BJ (cell line): Measurements from ENCODE around the gene FAIM. TPM values are rescaled to one million over a fixed set of nuclear protein-coding genes. Genes with fewer than 3 reads are reported as not detected.

Experiments
- CTCF ChIA-PET: fragments of 350-600 bp; formaldehyde crosslinking; extraction: SDS; loops from one replicate; lab custom pipeline; 2021; ENCODE audit warnings: antibody characterized with exemption, inconsistent platforms; lab: Yijun Ruan, JAX
- POLR2A ChIA-PET: fragments of 300-600 bp; sonication (Branson Sonifier 250); formaldehyde crosslinking; extraction: SDS; loops from one replicate; lab custom pipeline; 2021; ENCODE audit warnings: antibody characterized with exemption; lab: Charles Lee
- DNase-seq: peaks from one replicate; pipeline ENCODE4 v3.0.0-alpha.2; 2011; ENCODE audit warnings: low read depth
- H3K27me3 ChIP-seq: 2 replicates; pipeline ENCODE4 v1.6.0; 2011; ENCODE audit warnings: low read length; ENCODE audit not compliant: control insufficient read depth, insufficient read depth
- H3K36me3 ChIP-seq: 2 replicates; pipeline ENCODE4 v1.5.1; 2011; ENCODE audit warnings: low read length; ENCODE audit not compliant: control insufficient read depth, insufficient read depth
- H3K4me3 ChIP-seq: 2 replicates; pipeline ENCODE4 v1.5.1; 2011; ENCODE audit warnings: low read depth, mild to moderate bottlenecking, control low read depth, low read length
- polyA plus RNA-seq: library from polyadenylated mRNA; depleted of rRNA; stranded (reverse); fragments of >200 nt; gene quantifications from 2 replicates; pipeline ENCODE4 v1.2.3, GENCODE V29; 2011
- TF ChIP-seq, protein P1 (sequence below): IDR thresholded peaks from 2 replicates; pipeline ENCODE4 v1.5.1; 2011; ENCODE audit warnings: low read depth, mild to moderate bottlenecking, control low read depth, inconsistent platforms, low read length, moderate library complexity; ENCODE audit not compliant: insufficient read depth

The FAIM gene
- polyA plus RNA-seq, 1 experiment = 2.4 TPM

GRCh38 chr3:138609898-138610266 is 1.3 kb downstream of the FAIM start:
- POLR2A ChIA-PET = no interaction called here
- TF ChIP-seq, protein P1, sequence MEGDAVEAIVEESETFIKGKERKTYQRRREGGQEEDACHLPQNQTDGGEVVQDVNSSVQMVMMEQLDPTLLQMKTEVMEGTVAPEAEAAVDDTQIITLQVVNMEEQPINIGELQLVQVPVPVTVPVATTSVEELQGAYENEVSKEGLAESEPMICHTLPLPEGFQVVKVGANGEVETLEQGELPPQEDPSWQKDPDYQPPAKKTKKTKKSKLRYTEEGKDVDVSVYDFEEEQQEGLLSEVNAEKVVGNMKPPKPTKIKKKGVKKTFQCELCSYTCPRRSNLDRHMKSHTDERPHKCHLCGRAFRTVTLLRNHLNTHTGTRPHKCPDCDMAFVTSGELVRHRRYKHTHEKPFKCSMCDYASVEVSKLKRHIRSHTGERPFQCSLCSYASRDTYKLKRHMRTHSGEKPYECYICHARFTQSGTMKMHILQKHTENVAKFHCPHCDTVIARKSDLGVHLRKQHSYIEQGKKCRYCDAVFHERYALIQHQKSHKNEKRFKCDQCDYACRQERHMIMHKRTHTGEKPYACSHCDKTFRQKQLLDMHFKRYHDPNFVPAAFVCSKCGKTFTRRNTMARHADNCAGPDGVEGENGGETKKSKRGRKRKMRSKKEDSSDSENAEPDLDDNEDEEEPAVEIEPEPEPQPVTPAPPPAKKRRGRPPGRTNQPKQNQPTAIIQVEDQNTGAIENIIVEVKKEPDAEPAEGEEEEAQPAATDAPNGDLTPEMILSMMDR = no peak
- DNase-seq = no peak
- CTCF ChIA-PET = interaction anchor here (0.8 to 2.5 kb wide), 3 partner anchors 15 to 313 kb away, joined by 3 to 8 read pairs (median 6); partner anchors contain the start of gene CEP70
- Histone ChIP-seq H3K4me3 (peak overlapping the region; percentile 51), H3K36me3 (no peaks in the 10 kb centered on the region), H3K27me3 (no peaks in the 10 kb centered on the region)

DNA sequence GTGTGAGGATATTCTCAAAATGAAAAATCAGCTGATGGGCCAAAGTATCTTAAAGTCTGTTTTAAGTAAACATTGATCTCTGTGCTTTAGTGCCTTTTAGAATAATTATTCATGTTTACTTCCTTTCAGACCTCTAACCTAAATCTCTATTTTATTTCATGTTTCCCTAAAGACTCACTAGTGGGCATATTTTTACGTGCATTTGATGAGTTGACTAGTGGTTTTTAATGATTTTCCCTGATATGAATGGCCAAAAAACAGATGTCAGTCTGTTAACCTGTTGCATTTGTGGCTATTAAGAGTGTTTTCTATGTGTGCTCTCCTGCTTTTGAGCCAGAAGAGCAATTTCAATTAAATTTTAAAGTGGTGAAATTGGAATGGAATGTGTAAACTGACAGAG is 6.9 kb downstream of the FAIM start:
- TF ChIP-seq, protein P1 = no peak
- ChIA-PET POLR2A (no interaction called here), CTCF (interaction anchor here (1.2 kb wide), 2 partner anchors 21 to 307 kb away, joined by 3 to 5 read pairs; partner anchors contain the start of gene CEP70)
- no peaks in the 10 kb centered on the region for H3K27me3 ChIP-seq
- no peak for DNase-seq
- no peak overlapping the region for H3K4me3 ChIP-seq
- no peaks in the 10 kb centered on the region for H3K36me3 ChIP-seq

- no peak for DNase-seq
- POLR2A ChIA-PET = no interaction called here
- CTCF ChIA-PET = no interaction called here
- Histone ChIP-seq H3K36me3 (no peaks in the 10 kb centered on the region; the same call in 1 of the 2 replicates), H3K4me3 (no peak overlapping the region), H3K27me3 (no peaks in the 10 kb centered on the region)
- TF ChIP-seq, protein P1 = no peak
Observed at GRCh38 chr3:138620431-138620830, 11.9 kb downstream of the FAIM start.

DNA sequence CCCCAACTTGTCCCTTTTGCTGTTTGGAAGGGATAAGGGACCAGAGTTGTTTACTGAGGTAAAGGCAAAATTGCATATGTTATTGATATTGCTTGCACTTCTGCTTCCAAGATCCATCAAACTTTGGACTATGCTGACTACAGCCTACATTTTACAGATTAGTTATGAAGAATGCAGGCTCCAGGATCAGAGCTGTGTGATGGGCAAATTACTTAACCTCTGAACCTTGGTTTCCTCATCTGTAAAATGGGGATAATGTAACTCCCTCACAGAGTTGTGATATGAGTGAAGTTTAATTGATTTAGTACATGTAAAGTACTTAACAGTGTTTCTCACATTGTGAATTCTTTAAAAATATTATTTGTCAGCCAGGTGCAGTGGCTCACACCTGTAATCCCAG is 15.9 kb downstream of the FAIM start:
- TF ChIP-seq, protein P1 = no peak
- CTCF ChIA-PET = interaction anchor here (1.0 to 2.7 kb wide), 3 partner anchors 30 to 292 kb away, joined by 3 to 8 read pairs (median 3); partner anchors contain the start of gene CEP70
- Histone ChIP-seq H3K36me3 (no peaks in the 10 kb centered on the region; the same call in 1 of the 2 replicates), H3K4me3 (no peak overlapping the region), H3K27me3 (no peaks in the 10 kb centered on the region)
- POLR2A ChIA-PET = no interaction called here
- no peak for DNase-seq

DNA sequence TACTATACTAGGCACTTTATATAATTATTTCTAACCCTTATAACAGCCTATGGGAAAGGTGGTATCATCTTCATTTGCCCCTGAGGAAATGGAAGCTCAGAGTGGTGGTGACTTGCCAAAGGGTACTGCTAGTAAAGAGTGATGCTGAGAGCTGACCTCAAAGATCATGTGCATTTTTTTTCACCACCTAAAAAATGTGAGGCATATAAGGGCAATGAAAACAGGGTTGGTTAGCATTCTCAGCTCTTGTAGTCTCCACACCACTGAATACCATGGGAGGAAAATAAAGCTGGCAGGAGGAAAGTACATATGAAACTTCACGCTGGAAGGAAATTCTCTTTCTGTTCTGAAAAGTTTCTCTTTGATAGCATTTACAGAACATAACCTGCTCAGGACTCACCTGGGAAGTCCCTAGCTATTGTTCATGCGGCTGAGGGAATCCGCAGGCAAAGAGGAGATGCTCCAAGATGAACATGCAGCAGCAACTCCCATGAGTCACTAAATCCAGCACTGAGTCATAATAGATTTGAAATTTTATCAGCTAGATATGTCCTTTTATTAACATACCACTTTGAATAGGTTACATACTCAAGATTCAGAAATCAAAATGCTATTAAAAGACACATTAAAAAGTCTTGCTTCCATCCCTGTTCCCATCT is 17.3 kb downstream of the FAIM start:
- Histone ChIP-seq H3K4me3 (no peak overlapping the region), H3K36me3 (peaks cover 1% of the 10 kb centered on the region; the same call in 1 of the 2 replicates), H3K27me3 (no peaks in the 10 kb centered on the region)
- CTCF ChIA-PET = interaction anchor here (1.0 to 2.7 kb wide), 2 partner anchors 31 to 290 kb away, joined by 3 to 8 read pairs; partner anchors contain the start of gene CEP70
- POLR2A ChIA-PET = no interaction called here
- TF ChIP-seq, protein P1 = no peak
- DNase-seq = no peak
